HG03442 (cell line): Measurements from ENCODE around the gene SNW1.
"Not testable (repeated sequence)": the region's sequence is repeated elsewhere in the genome, so short reads cannot be mapped to it uniquely, and the experiment has no call there.

Source experiments
- ATAC-seq: cut with Tn5 transposase; IDR thresholded peaks from one replicate; pipeline ENCODE4 v1.9.1; 2021; ENCODE audit warnings: mild to moderate bottlenecking, moderate library complexity; ENCODE audit not compliant: unreplicated experiment

Gene SNW1

GRCh38 chr14:77752266-77752665, 8.7 kb downstream of the SNW1 start:
- no peak for ATAC-seq

- not testable (repeated sequence) for ATAC-seq
These were observed 13.5 kb downstream of the SNW1 start for GRCh38 chr14:77747425-77747824.

DNA sequence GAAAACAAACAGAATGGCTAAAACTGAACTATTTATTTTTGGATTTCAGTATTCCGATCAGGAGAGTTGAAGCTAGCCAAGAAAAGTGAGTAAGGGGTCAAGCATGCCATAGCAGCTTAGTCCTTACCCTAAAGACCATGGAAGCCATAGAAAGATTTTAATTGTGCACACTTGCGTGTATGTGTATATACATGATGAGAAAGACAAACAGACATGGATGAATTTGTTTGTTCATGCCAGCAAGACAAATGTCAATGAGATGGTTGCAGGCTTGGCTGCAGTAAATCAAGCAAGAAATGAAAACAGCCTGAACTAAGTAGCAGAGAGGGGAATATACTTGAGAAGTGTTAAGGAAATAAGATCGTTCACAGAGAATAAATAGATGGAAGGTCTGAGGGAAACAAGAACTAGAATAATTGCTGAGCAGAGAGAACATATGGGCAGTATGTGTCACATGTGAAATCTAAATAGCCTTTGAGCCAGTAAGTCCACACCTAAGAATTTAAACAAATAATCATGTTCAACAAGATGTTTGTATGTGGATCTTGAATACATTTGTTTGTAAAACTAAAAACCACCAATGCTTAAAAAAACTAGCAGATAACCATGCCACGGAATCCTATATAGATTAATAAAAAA, 14.8 kb downstream of the SNW1 start:
- ATAC-seq = no peak

DNA sequence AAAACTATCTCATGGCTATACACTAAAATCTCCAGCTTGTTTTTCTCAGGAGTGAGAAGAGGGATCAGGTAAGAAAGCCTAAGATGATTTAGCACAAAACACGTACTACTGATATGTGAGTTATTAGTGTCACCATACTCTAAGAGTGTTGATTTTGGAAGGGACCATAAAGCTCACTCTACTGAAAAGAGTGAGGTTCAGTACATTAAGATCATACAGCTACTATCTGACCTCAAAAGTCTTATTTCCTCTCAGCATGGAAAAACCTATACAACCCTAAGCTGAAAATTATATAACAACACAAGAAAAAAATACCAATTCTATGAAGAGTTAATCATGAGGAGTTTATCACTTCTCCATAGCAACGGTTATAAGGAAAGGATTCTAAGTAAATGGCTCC, 19.5 kb downstream of the SNW1 start:
- ATAC-seq = no peak

DNA sequence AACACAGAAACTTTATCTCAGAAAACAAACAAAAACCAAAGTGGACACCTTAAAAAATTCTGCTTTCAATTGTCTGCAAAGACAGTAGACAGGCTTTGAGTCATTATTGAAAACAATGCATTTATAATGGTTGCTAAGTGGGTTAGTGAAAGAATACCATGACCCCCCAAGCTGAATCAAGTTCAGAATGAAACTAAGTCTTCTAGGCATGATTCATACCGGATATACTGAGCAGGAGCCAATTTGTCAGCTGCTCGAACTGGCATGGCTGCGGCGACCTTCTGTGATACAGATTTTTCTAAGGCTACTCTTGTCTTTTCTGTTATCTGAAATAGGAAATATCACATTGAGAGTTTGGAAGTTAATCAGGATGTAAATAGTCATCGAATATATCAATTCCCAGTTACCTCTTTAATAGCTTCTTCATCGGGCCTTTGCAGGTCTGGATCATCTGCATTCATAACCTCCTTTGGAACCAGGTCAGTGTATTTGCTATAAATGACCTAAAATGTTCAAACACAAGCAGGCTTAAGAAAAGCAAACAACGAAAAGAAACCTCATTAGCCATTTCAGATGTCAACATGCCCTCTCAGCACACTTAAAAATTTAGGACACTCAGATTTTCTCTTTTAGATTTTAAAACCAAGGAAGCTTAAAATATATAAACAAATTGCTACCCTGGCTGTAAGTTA, 22.3 kb downstream of the SNW1 start:
- ATAC-seq = peak; percentile 95

DNA sequence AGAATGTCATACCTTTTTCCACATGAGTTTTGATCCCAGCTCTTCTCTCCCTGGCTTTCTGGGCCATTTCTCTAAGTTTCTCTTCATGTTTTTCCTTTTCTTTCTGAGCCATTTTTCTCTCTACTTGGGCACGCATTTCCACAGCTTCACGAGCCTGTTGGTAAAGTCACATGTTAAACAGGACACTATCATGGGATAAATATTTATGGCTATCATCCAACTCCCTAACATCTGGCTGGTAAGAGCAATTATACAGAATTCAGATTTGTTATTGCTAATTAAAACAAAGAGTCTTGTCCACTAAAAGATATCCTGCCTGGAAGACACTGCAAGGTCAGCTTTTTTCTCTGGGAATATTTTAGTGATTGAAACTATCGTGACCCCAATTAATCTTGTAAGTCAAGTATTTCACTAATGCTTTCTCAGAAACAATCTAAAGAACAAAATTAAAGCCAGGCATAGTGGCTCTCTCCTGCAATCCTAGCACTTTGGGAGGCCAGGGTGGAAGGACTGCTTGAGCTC, 29.9 kb downstream of the SNW1 start:
- ATAC-seq = no peak

- ATAC-seq = no peak
These were observed 38.7 kb downstream of the SNW1 start for GRCh38 chr14:77722301-77722700.

DNA sequence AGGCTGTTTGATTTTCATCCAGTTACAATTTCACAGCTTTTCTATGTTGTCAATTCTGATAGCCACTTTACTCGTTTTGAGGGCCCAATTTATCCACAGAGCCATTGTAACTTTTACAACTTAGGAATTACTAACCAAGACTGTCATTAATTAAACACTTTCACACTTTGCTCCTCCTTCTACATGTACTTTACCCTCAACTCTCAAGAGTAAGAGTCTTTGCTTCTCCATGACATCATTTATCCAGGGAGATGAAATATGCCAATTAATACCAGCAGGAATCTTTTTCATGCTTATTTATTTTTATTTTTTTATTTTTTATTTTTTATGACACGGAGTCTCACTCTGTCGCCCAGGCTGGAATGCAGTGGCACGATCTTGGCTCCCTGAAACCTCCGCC, 39.5 kb downstream of the SNW1 start:
- ATAC-seq = no peak

GRCh38 chr14:77717608-77718305, 43.2 kb downstream of the SNW1 start:
- no peak for ATAC-seq

GRCh38 chr14:77714926-77715325, 46.0 kb downstream of the SNW1 start:
- no peak for ATAC-seq

DNA sequence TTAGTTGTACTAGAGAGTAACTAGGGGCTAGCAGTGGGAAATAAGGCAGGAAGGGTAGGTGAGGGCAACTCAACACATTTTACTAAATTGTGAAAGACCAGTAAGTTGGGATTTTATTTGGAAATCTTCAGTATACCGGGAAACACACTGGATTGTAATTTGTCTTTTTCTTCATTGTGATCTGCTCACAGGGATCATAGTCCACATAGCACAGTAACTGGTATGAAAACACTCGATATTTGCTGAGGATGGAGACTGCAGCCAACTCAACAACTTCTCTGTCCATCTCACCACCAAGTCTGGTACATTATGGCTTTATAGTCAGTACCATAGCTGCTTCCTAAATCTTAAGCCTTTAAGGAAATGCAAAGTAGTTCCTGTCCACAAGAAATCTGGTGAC, 50.6 kb downstream of the SNW1 start:
- no peak for ATAC-seq

DNA sequence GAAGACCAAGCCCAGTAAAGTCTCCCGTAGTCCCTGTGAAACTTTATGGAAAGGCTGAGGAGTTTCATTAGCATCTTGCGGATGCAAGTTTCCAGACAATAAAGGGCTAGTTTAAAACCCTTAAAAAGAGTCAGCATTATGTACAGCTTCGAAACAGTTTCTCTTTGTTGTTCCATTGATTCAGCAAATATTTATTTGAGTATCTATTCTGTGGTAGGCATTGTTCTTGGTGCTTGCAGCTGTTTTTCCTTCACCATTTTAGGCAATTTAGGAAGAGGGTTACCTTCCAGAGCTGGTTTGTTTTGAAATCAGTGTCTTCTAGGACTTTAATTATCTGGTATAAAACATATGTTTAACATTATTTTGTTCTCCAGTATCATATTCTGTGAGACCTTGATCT, 51.5 kb downstream of the SNW1 start:
- ATAC-seq = no peak

- no peak for ATAC-seq
These were observed 52.2 kb downstream of the SNW1 start for GRCh38 chr14:77708749-77709148.

GRCh38 chr14:77707724-77708408, 53.1 kb downstream of the SNW1 start, which contains the start of the genes ALKBH1 and SLIRP:
ALKBH1 (minus strand) TSS chr14:77708023; CDS start chr14:77708004, 19 bp downstream.
SLIRP (plus strand) TSS chr14:77708103; CDS start chr14:77708112, 9 bp downstream.
- peak; percentile 98 for ATAC-seq

DNA sequence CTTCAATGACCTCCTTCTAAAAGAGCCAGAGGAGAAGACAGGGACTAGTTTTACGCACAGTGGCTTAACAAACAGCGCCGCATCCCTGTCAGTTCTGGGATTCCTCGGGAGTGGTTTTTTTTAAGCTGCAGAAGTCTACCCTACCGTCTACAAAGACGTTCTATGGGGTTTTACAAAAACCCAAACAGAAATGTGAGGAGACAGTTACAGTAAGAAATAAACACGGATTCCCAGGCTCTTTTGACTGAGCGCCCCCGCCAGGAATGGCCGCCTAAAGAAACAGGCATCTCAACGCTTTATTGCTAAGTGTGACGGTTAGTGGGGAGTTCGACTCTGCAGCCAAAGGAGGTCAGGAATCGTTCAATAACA, 53.6 kb downstream of the SNW1 start:
- ATAC-seq = peak; percentile 21

DNA sequence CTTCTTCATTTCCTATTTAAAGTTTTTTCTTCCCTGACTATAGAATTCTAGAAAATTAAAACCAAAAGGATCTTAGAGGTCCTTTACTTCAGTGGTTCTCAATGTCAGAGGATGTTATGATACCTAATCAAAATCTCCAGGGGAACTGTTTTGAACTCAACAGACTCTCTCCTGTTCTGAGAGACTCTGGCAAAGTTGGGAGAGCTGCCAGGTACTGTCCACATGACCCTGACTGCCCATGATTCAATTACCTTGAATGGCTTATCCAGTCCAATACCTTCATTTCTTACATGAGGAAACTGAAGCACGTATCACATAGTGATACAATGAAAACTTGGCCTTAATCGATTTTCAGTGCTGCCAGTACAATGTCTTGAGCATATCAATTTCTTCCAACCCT, 69.7 kb downstream of the SNW1 start:
- no peak for ATAC-seq

- no peak for ATAC-seq
These were observed 78.8 kb downstream of the SNW1 start for GRCh38 chr14:77682158-77682553.

- ATAC-seq = no peak
These were observed 79.5 kb downstream of the SNW1 start for GRCh38 chr14:77681196-77682157.

DNA sequence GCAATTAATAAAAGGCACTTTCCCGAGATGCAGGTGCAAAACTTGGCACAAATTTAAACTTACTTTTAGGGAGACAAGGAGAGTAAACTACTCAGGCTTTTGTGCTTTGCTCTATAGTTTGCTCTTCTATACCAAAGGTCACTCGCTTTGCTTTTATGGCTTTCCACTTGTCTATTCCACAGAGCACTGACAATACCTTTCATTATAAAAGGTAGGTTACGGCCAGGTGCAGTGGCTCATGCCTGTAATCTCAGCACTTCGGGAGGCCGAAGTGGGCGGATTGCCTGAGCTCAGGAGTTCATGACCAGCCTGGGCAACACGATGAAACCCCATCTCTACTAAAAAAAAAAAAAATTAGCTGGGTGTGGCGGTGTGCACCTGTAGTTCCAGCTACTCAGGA, 86.0 kb downstream of the SNW1 start:
- no peak for ATAC-seq

- ATAC-seq = no peak
These were observed 87.8 kb downstream of the SNW1 start for GRCh38 chr14:77673193-77673592.
